ENCODE measurements around the gene PPP2R5A. TPM values are rescaled to one million over a fixed set of nuclear protein-coding genes. Genes with fewer than 3 reads are reported as not detected.

The PPP2R5A gene
- total and polyA plus RNA-seq, 2 of the 8 experiments (the other 6 are each of a cell fraction or from before 2014, with no cell fraction given), result 14.6 to 36.3 TPM

DNA sequence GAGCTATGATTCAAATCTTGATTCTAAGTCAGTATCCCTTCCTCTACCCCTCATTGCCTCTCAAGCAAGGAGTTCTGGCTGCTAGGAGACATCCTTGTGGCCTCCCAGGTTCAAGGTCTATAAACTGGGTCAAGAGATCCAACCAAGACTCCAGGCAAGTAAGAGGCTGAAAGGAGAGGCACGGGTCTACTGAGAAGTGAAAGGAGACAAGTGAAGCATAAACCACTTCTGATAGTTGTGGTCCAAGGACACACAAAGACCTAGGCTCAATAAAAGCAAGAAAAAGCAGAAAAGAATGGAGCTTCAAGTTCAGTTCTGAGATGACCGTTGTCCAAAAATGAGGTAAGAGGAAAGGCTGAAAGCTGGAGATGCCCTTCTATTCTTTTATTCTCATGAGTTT is 17.8 kb upstream of the PPP2R5A start:
- no peaks in the 10 kb centered on the region for H3K4me1 ChIP-seq (replicated peaks in 1 of 4; ENCODE audit: control insufficient read depth in 3 of 4, insufficient read depth in 4 of 4, low read length in 3 of 4)
- H3K79me1 ChIP-seq (ENCODE audit: low read depth, low read length), result no peaks in the 10 kb centered on the region
- CTCF ChIA-PET (ENCODE audit: partially characterized antibody), result interaction anchor here (0.7 to 1.0 kb wide), 2 partner anchors 99 to 197 kb away, joined by 3 to 4 read pairs; no protein-coding TSS in a partner anchor
- H4K5ac ChIP-seq (ENCODE audit: insufficient read length, low read depth, low read length), result no peak overlapping the region
- no peak overlapping the region for H2BK5ac ChIP-seq (ENCODE audit: low read depth, low read length)
- DNase-seq (ENCODE audit: low read depth in 1 of 2, low spot score in 2 of 2), result no peak
- H3K36me3 ChIP-seq (ENCODE audit: control insufficient read depth in 2 of 4, insufficient read depth in 4 of 4, low read length in 3 of 4), result no peaks in the 10 kb centered on the region
- H3K14ac ChIP-seq (ENCODE audit: insufficient read length), result no peak overlapping the region
- H3K79me2 ChIP-seq (ENCODE audit: control insufficient read depth in 1 of 2, insufficient read depth in 2 of 2, low read length in 2 of 2), result no peaks in the 10 kb centered on the region
- no peak overlapping the region for H3K27ac ChIP-seq (ENCODE audit: low read depth, low read length)
- FAIRE-seq, result peak; percentile 36
- H3K23ac ChIP-seq (ENCODE audit: insufficient read length), result no peak overlapping the region
- H2BK12ac ChIP-seq (ENCODE audit: low read depth, low read length), result no peak overlapping the region
- H3K18ac ChIP-seq (ENCODE audit: extremely low read depth, low read length), result no peak overlapping the region
- H3K9ac ChIP-seq (replicated peaks in 1 of 4; ENCODE audit: extremely low read depth in 1 of 4, low read depth in 3 of 4, low read length in 3 of 4), result no peak overlapping the region
- H2AK5ac ChIP-seq (ENCODE audit: low read depth, low read length), result no peak overlapping the region
- no peak overlapping the region for H2BK120ac ChIP-seq (replicated peaks; ENCODE audit: low read depth, low read length)
- no peaks in the 10 kb centered on the region for H4K20me1 ChIP-seq (replicated peaks in 1 of 2; ENCODE audit: control insufficient read depth in 1 of 2, insufficient read depth in 2 of 2, low read length in 2 of 2)
- H4K91ac ChIP-seq (replicated peaks; ENCODE audit: insufficient read length, low read length), result no peak overlapping the region
- no peak for TF ChIP-seq SP1 (IDR thresholded peaks at IDR 0.05; ENCODE audit: low read depth, low read length)
- TF ChIP-seq RAD21 (IDR thresholded peaks at IDR 0.05 in 1 of 2, conservative IDR thresholded peaks at IDR 0.05 in 1 of 2; ENCODE audit: low read depth in 2 of 2, low read length in 2 of 2), result no peak
- TF ChIP-seq POU5F1 (IDR thresholded peaks at IDR 0.05; ENCODE audit: low read depth, low read length), result no peak
- H2BK20ac ChIP-seq (ENCODE audit: low read length), result no peak overlapping the region
- no peak overlapping the region for H3K56ac ChIP-seq (replicated peaks; ENCODE audit: insufficient read length, low read depth, low read length)
- H4K8ac ChIP-seq (ENCODE audit: extremely low read depth, insufficient read depth, low read length), result no peak overlapping the region
- H3K4me3 ChIP-seq (ENCODE audit: extremely low read depth in 1 of 4, insufficient read depth in 2 of 4, low read depth in 3 of 4, low read length in 4 of 4), result no peak overlapping the region
- H3K23me2 ChIP-seq (ENCODE audit: low read depth, low read length), result no peaks in the 10 kb centered on the region; the same call in 1 of the 2 replicates
- no peak overlapping the region for H2BK15ac ChIP-seq (ENCODE audit: low read length)
- POLR2A ChIA-PET (ENCODE audit: partially characterized antibody), result no interaction called here
- WGBS, 2 experiments (ENCODE audit: extremely low coverage in 1 of 2, insufficient coverage in 1 of 2, insufficient read length in 1 of 2, insufficient replicate concordance in 2 of 2, low coverage in 1 of 2, low lambda C conversion rate in 2 of 2, missing lambda C conversion rate in 1 of 2), result 79% methylated on average over 2 of the region's 2 CpGs; no CpG with 5 or more reads in 1 of the 2 experiments
- peaks cover 0 to 1% (median 0%) of the 10 kb centered on the region in 4 experiments; a peak in 1 of 7 replicates for H3K27me3 ChIP-seq (replicated peaks in 1 of 4; ENCODE audit: control insufficient read depth in 3 of 4, extremely low read depth in 1 of 4, insufficient read depth in 3 of 4, low read length in 3 of 4)
- no peaks in the 10 kb centered on the region for H3K9me3 ChIP-seq (ENCODE audit: insufficient read depth in 2 of 2, low read depth in 1 of 2, low read length in 1 of 2)
- no peak overlapping the region for H3K4ac ChIP-seq (replicated peaks; ENCODE audit: insufficient read length, low read depth, low read length)
- no peak overlapping the region for H3K4me2 ChIP-seq (ENCODE audit: insufficient read depth in 1 of 2, low read depth in 2 of 2, low read length in 2 of 2)
- H2AFZ ChIP-seq (ENCODE audit: low read length), result no peak overlapping the region
